GM19438 (cell line): Measurements from ENCODE around the gene RPS18.
"Not testable (repeated sequence)": the region's sequence is repeated elsewhere in the genome, so short reads cannot be mapped to it uniquely, and the experiment has no call there.

ENCODE experiments used
- ATAC-seq: cut with Tn5 transposase; IDR thresholded peaks from one replicate; pipeline ENCODE4 v1.9.1; 2021; ENCODE audit warnings: low read depth; ENCODE audit not compliant: unreplicated experiment

The RPS18 gene

DNA sequence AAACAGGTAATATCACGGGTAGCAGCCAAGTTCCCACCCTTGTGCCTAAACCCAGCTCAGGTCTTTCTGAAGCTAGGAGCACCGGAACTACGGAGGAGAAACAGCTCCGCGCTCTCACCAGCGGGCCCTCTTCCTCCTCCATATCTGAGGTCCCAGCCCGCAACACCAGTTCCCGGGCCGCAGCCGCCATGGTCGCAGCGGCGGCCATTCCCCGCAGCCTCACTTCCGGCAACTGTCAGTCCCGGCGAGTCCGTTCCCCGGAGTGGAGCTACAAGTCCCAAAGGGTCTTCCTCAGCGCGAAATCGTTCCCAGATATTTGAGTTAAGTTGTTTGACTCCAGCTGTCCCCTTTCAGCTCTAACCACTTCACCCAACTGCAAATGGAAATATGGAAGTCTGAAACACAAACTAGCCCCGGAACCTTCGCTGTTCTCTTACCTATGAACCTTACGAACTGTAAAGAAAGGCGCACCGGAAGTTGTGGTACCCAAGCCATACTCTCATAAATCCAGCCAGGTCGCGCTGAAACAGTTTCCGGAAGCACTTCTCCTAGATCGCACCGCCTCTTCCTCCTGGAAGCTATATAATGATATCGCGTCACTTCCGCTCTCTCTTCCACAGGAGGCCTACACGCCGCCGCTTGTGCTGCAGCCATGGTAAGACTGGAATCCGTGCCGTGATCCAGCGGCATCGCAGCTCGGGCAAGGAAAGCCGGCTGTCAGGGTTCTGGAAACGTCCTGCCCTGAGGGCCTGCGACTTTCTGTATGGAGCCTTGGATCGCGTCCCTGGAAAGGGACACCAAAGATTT is at the start of gene RPS18, which contains the start of gene VPS52:
RPS18 (plus strand) TSS at position 608 of the 807 bp plus-strand sequence; CDS start at position 653, 45 bp downstream.
VPS52 (minus strand) TSS at position 409 of the 807 bp plus-strand sequence; CDS start at position 208, 201 bp downstream.
- peak; percentile 63 for ATAC-seq

DNA sequence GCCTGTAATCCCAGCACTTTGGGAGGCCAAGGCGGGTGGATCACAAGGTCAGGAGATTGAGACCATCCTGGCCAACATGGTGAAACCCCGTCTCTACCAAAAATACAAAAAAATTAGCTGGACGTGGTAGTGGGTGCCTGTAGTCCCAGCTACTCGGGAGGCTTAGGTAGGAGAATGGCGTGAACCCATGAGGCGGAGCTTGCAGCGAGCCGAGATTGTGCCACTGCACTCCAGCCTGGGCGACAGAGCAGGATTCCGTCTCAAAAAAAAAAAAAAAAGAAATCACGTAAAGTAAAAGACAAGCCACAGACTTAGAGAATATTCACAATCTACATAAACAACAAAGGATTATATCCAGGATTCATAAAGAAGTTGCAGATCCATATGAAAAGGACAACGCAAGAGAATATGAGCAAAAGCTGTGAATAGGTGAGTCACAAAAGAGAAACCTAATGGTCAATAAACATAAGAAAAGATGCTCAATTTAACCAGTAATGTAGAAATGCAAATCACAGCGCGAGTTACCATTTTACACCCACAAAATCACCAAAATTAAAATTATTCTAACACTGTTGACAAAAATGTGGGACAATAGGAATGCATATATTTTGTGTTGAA is 45.3 kb upstream of the RPS18 start:
- not testable (repeated sequence) for ATAC-seq

DNA sequence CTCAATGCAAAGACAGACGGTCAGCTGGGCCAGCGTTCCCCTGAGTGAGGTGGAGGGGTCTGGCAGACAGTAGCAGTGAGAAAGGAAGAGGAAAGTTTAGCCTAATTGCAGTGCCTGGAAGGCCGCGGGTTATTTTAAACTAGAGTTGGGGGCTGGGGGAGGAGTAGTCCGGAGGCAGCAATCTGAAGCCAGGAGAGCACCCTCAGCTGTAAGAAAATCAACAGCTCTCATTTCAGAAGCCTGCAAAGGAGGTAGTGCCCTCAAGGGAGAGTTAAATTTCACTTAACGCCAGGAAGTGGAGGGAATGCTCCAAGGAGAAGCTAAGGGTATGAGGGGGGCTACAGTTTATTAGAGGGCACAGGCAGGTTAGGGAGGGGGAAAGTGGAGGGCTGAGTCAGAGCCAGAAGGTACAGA is 36.6 kb upstream of the RPS18 start:
- no peak for ATAC-seq

DNA sequence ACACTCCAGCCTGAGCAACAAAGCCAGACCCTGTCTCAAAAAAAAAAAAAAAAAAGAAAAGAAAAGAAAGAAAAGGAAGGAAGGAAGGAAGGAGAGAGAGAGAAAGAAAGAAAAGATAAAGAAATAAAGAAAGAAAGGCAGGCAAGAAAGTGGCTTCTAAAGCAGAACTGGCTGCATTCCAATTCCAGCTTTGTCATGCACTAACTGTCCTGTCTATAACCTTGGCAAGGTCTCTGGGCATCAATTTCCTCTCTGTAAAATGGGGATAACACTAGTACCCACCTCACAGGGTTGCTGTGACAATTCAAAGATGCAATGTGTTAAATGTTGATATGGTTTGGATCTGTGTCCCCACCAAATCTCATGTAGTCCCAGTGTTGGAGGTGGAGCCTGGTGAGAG is 35.5 kb upstream of the RPS18 start:
- ATAC-seq, result no peak

DNA sequence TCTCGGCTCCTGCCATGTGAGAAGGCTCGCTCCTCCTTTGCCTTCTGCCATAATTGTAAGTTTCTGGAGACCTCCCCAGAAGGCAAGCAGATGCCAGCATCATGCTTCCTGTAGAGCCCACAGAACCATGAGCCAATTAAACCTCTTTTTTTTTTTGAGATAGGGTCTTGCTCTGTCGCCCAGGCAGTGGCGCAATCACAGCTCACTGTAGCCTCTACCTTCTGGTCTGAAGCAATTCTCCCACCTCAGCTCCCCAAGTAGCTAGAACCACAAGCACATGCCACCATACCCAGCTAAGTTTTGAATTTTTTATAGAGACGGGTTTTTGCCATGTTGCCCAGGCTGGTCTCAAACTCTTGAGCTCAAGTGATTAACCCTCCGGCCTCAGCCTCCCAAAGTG is 35.0 kb upstream of the RPS18 start:
- ATAC-seq, result no peak

DNA sequence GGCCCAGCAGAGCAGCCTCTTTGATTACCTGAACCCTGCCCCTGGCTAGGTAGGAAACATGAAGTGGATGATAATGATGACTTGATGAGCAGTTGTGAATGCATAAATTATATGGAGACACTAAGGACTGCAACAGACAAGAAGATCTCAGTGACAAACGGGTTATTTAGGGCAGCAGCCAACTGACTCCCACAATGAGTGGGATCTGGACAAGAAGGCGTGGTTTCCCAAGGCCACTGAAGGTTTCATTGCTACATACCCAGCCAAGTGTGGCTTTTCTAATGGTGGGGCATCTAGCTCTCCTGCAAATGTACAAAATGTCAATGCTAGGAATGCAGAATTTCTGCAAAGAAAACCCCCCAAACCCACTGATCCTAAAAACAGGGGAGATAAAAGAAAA is 34.1 kb upstream of the RPS18 start:
- no peak for ATAC-seq

DNA sequence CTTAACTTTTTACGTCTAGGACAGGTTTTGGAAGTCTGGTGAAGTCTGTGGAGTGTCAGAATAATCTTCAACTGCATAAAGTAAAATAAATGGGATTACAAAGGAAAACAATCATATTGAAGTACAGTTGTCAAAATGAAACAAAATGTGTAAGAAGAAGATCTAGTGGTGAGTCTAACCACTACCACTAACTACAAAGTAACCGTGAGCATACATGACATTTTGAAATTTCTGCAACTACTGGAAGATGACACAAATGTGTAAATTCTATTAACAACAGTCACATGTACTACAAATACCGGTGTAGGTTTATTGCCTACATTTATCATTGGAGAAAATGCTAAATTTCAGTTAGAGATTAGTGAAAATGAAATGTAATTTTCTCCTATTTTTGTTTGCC is 29.9 kb upstream of the RPS18 start:
- no peak for ATAC-seq

DNA sequence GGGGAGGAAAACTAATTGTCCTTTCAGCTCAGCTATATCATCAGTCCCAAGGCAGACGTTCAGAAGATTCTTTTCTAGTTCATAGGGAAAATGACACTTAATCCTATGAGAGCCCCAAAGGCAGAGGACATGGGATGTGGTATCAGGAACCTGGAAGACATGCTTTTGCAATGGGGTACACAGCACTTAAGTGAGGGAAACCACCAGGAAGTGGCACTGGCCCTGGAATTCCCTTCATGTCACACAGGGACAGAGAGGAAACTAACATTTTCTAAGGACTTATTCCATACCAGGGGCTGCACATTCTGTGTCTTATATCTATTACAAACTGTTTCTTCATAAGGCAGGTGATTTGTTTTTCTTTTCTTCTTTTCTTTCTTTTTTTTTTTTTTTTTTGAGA is 28.4 kb upstream of the RPS18 start:
- no peak for ATAC-seq

DNA sequence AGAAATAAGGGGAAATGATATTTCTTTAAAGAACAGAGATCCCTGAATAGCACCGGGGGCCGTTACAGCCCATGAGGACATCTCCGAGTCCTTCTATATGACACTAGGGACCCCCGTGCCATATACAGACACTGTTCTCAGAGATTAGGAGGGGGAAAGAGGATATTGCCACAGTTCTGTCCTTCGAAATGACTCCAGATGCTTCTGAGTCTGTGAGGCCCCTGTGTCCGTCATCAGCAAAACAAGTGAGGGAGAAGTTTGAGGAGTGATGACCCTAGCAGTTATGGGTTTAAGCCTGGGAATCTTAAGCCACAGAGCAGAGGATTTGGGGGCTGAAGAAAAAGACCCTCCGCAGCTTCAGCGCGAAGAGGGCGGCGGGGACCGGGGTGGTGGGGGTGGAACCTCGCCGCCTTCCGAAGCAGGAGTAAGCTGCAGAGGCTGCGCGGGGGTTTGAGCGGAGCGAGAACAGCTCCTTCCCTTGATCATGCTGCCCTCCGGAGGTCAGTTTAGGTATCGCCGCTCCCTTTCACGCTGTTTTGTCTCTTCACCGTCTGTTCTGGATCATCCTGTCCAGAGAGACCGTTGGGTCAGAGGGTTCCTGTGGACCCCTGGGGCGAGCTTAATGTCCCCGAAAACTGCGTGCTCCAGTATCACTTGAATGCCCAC is 23.8 kb upstream of the RPS18 start:
- no peak for ATAC-seq

DNA sequence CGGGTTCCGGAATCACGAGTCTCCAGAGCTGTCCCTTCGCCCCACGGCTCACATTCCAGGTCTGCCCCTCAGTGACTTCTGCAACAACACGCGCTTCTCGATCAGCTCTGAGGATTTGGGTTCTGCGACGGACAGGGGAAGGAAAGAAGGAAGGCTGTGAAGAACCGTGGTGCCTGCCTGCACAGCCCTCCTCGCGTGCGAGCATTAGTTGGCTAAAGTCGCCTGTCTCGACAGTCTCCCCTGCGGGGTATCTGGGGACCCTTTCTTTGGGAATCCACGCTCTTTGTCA is 23.3 kb upstream of the RPS18 start:
- ATAC-seq, result no peak

DNA sequence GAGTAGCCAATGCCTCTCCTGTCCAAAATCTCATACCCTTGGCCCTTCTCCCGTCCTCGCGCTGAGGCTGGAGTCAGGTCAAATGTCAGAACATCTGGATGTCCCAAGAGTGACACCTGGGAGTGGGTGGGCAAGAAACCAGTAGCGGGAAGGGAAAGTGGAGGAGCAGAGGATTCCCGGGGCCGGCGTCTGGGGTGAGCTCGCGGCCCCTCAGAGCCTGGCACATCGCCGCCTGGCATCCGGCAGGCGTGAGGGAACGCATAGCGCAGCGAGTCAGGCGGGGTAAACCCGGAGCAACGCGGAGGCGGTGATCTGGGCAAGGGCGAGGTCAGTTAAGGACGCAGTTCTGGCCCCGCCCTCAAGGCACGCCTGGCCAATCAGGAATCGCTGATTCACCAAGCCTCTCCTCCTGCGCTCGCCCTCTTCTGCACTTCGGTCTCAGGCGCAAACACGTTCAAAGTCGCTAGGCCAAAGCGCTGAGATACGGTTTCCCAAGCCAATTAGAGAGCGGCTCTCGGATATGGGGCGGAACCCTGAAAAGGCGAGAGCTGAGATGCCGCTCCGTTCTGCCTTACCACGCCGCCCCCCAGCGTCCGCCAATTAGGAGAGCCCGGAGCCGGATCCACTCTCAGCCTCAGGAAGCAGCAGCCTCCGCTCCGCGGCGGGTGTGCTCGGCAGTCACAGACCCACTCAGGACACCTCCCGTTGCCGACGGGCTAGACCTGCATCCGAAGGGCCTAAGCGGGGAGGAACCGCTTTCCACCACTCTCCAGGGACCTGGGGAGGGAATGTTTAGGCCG is 22.7 kb upstream of the RPS18 start:
- ATAC-seq, result peak; percentile 86

DNA sequence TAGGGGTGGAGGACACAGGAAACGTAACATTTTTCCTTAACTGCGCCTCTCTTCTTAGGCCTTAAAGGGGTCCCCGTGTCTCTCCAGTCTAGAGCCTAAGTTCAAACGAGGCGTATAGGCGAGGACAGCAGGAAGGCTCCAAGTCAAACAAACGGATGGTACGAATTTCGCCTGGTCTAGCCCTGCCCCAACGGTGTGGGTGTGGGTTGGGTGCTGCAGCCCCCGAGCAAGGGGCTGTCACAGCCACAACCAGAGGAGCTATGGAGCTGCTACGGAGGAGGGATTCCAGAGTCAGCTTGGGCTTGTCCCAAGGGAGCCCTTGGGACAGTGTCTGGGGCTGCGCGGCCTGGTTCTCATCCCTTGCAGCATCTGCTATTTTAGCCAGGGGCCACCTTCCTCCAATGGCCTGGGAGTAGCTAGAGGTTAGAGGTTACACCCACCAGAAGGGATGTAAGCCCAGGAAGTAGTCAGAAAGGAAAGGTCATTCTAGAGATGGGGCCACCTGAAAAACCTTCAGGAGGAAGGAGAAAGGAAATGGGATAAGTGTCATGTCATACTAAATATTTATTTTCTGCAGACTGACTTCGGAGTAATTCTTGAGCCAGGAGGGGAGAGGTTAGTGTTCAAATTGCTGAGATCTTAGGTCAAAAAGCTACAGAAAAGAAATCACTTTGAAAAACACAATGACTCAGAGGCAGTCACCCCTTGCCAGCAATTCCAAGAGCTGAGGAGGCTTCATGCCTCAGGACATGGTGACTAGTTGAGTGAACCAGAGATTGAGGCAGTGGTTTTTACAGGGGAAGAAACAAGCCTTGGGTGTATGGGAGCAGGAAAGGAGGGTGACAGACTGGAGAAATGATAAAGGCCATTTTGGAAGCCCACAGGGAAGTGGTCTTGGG is 21.9 kb upstream of the RPS18 start:
- no peak for ATAC-seq

DNA sequence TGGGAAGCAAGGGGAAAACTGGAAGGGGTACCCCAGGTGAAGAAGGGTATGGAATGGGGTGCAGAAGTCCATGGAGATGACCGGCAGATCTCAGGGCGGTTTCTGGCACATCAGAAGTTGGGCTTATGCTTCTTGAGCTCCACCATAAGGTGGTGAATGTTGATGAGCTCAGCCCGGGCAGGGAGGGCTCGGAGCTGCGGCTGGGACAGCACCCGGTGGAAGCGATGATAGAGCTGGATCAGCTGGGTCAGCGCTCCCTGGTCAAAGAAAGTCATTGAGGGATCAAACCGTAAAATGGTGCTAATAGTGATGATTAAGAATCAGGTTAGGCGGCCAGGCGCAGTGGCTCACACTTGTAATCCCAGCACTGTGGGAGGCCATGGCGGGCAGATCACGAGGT is 21.1 kb upstream of the RPS18 start:
- no peak for ATAC-seq

DNA sequence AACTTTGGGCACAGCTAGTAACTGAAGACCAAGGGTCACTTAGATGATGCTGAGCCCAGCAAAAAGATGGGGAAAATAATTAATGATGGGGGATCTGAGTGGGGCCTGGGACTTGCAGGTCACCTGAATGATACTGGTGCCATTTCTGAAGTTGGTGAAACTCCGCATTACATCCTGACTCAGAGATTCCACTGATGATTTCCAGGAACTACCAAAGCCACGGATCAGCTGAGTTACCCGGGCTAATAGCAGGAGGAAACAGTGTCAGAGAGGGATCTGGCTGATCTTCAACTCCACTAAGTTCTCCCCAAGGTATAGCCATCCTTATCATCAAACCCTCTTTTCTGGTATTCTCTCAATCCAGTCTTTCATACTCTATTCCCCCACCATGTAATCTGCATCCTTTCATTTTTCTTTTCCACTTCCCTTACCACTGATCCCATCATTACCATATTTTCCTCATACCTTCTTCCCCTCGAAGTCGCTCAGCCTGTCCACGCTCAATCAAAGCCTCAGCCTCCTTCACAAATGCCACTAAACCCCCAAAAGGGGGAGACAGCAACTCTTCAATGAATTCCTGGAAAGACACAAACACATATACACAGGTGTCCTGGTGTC is 20.4 kb upstream of the RPS18 start:
- no peak for ATAC-seq

DNA sequence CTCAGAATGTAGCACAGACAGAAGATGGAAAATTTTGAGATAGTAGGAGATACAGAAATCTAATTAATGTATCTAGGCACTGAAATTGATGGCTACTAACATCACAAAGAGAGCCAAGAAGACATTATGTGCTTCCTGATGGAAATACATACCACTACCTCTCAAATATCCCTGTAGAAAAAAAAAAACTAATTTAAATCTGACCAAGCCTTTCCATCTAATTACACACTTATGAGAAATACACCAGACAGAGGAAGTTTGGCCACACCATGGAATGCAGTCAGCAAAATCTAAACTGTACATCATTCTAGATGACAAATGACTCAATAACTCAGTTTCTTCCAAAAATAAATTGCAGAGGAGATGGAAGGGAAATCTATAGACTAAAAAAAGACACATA is 19.1 kb upstream of the RPS18 start:
- ATAC-seq, result no peak

DNA sequence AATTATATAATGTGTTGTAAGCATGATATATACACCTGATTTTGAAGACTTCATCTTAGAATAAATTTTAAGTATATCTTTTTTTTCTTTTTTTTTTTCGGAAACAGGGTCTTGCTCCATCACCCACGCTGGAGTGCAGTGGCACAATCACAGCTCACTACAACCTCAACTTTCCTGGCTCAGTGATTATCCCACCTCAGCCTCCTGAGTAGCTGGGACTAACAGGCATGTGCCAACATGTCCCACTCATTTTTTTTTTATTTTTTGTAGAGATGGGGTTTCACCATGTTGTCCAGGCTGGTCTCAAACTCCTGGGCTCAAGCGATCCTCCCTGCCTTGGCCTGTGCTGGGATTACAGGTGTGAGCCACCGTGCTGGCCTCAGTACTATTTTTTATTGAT is 17.3 kb upstream of the RPS18 start:
- no peak for ATAC-seq

DNA sequence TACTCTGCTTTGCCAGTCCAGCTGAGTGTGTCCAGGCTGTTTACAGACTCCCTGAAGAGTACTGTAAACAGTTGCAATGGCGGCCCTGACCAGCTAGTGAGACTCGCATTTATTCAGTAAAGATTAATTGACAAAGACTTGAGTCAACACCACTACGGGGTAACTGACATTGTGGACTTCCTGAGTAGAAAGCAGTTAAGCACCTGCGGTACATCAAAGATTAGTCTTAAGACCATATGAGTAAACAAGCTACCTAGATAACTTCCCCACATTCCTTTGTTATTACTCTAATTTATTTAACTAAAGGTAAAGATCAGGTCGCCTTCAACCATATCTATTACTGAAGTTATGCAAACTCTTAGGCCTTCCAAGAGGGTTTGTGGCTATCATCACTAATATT is 12.8 kb upstream of the RPS18 start:
- ATAC-seq, result no peak

DNA sequence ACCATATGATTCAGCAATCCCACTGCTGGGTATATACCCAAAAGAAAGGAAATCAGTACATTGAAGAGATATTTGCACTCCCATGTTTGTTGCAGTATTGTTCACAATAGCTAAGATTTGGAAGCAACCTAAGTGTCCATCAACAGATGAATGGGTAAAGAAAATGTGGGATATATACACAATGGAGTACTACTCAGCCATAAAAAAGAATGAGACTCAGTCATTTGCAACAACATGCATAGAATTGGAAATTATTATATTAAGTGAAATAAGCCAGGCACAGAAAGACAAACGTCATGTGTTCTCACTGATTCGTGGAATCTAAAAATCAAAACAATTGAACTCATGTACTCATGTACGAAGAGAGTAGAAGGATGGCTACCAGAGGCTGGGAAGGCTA is 9.4 kb upstream of the RPS18 start:
- ATAC-seq, result not testable (repeated sequence)

DNA sequence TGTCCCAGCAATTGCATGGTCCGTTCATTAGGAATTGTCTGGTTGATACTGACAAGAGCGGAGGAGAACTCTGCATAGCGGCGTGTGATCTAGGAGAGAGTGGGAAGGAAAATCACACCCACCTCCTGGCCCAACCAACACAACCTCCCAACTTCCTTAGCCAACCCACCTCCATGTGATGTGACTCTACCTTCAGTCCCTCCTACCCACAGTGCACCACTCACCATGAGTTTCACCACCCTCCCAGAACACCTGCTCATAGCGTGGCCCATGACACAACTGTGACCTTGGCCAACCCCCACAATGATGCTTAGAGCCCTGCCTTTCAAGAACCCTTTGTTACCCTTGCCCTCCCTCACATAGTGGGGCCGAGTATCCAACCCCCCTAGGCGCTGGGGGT is 7.9 kb upstream of the RPS18 start:
- ATAC-seq, result no peak

DNA sequence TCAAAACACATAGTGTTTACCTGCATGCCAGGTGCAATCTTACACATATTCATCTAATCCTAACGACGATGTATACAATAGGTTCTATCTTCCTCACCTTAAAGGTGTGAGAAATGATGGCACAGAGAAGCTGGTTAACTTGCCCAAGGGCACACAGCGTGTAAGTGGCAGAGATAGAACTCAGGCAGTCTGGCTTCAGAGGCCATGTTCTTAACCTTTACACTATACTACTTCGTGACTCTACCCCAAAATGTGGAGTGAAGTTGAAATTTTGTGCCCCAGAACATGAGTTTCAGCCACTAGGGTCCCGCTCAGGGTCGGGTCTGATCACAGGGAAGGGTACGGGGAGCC is 783 bp upstream of the RPS18 start:
- ATAC-seq, result peak; percentile 18
